DLD1 (cell line): ENCODE results near the gene FAM25A.
"Not testable (repeated sequence)": the region's sequence is repeated elsewhere in the genome, so short reads cannot be mapped to it uniquely, and the experiment has no call there.

Experiments used
- in situ Hi-C: cut with HindIII; loops from 2 replicates; pipeline ENCODE4 v1.10.0; 2017; ENCODE audit warnings: low sequenced_read_pairs

FAM25A gene

GRCh38 chr10:87020056-87020455 is at the start of gene FAM25A:
Gene FAM25A (plus strand): TSS chr10:87020294. CDS start chr10:87020325, 31 bp downstream.
- in situ Hi-C loops, result not testable (repeated sequence)

- in situ Hi-C loops, result no loop called here
Observed at GRCh38 chr10:86970982-86971231, 49.2 kb upstream of the FAM25A start.

DNA sequence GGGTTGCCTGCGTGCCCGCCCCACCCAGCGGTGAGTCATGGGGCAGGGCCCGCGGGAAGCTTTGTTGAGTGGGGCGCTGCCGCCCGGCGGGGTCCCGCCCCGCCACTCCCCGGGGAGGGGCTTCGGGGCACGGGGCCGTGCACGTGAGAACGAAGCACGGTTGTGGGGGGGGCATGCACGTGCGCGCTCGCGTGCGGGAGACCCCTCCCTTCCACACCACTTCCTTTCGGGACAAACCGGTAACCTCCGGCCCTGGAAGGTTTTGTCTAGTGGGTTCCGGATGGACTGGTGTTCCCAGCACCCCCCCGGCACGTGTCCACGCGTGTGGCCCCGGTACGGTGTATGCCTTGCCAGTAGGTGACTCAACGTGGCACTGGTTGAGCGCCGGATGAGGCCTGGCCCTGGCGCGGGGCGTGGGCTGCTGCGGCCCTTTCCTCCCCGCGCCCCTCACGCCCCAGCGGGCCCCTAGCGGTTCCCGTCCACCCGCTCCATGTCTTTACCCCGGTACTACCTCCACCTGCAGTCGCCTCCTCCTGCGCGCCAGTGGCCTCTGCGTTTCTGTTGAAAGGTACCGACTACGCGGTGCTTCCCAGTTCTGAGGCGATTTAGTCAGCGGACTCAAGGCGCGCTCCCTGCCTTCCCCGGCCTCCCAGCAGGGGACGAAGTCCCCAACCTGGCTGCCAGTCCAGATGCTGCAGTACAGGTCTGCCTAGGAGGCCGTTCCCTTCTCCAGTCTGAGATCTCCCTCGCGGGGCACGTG is 48.7 kb upstream of the FAM25A start:
- in situ Hi-C loops, result no loop called here

- in situ Hi-C loops, result no loop called here
Observed at GRCh38 chr10:86972613-86973380, 47.3 kb upstream of the FAM25A start.

DNA sequence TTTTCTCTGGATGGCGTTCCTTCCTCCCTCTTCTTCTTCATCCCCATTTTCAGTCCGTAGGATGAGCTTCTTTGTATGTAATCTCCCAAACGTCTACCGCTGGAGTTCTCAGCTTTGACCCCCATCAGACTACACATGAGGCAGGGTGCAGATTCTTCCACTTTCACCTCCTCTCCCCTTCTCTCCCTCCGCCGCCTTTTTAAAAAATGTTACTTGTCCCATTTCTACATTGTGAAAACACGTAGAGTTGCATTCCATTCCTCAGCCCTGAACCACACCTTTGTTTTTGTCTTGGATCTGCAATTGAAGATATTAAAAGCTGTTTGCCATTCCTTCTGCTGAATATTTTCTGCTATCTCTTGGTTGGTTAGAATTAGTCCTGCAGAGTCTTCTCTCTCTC is 45.6 kb upstream of the FAM25A start:
- in situ Hi-C loops, result no loop called here

GRCh38 chr10:86976362-86977056 is 43.6 kb upstream of the FAM25A start:
- in situ Hi-C loops, result no loop called here

DNA sequence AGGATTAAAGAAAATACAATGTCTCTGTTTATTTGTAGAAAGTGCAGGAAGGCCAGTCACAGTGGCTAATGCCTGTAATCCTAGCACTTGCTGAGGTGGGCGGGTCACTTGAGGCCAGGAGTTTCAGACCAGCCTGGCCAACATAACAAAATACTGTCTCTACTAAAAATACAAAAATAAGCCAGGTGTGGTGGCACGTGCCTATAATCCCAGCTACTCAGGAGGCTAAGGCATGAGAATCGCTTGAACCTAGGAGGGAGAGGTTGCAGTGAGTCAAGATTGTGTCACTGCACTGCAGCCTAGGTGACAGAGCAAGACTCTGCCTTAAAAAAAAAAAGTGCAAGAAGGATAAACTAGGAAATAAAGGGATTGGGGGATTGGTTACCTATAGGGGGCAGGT is 41.6 kb upstream of the FAM25A start:
- in situ Hi-C loops, result not testable (repeated sequence)

DNA sequence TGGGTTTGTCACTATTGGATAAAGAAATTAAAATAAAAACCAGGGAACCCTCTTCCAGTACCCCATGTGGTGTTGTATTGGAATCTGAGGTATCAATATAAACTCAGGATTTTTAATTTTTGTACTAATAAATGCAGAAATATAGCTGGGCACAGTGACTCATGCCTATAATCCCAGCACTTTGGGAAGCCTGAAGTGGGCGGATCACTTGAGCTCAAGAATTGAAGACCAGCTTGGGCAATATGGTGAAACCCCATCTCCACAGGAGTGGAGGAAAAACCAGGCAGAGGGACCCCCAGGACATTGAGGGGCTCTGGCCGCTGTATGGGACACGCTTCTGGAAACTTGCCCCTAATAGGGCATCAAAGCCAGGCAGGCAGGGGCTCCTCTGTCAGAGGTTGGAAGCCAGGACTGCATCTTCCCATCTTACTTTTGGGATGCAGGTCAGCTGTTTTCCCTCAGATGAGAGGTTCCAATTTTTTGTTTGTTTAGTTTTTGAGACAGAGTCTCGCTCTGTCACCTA is 40.7 kb upstream of the FAM25A start:
- in situ Hi-C loops, result no loop called here

DNA sequence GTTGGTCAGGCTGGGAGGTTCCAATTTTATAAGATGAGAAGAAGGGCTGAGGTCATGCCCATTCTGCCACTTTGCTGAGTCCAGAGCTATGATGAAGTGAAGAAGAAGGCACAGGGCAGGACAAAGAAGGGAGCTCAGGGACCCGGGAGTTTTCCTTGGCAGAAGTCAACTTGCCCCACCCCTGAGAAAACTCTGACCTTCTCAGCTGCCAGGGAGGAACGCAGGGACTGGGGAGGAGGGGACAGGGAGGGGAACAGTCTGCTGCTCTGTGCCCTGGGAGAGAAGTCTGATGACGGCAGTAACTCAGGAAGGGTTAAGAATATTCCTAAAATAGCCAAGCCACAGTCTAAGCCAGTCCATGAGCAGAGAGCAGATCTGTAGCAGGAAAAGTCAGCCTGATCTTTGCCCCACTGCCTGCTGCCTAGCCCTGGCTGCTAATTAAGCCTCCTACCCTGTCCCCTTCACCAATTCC is 40.1 kb upstream of the FAM25A start:
- in situ Hi-C loops, result no loop called here

- in situ Hi-C loops, result not testable (repeated sequence)
Observed at GRCh38 chr10:86981020-86981419, 39.1 kb upstream of the FAM25A start.

DNA sequence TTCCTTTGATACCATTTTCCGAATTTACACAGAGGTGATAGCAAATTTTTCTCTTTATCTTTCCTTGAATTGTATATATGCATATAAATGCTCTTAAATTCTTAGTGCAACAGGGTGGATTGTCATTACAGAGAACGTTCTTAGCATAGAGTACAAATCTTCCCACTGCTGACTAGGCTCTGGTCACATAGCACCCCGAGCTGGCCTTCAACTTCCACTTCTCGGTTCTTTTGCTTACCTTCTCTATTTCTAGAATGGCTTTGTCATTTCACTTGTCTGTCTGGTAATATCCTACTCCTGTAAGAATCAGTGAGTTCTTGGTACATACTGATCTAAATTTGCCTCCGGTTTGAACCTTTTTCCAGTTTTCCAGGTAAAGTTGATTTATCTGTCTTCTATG is 38.4 kb upstream of the FAM25A start:
- in situ Hi-C loops, result no loop called here

DNA sequence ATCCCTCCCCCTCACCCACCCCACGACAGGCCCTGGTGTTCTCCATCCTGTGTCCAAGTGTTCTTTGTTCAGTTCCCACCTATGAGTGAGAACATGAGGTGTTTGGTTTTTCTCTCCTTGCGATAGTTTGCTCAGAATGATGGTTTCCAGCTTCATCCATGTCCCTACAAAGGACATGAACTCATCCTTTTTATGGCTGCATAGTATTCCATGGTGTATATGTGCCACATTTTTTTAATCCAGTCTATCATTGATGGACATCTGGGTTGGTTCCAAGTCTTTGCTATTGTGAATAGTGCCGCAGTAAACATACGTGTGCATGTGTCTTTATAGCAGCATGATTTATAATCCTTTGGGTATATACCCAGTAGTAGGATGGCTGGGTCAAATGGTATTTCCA is 35.6 kb upstream of the FAM25A start:
- in situ Hi-C loops, result not testable (repeated sequence)

DNA sequence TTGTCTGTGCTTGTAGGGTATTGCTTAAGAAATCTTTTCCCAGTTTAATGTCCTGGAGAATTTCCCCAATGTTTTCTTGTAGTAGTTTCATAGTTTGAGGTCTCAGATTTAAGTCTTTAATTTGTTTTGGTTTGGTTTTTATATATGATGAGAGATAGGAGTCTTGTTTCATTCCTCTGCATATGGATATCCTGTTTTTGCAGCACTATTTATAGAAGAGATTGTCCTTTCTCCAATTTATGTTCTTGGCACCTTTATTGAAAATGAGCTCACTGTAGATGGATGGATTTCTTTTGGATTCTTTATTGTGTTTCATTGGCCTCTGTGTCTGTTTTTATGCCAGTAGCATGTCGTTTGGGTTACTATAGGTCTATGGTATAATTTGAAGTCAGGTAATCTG is 31.6 kb upstream of the FAM25A start:
- in situ Hi-C loops, result no loop called here

- in situ Hi-C loops, result not testable (repeated sequence)
Observed at GRCh38 chr10:86991362-86991761, 28.7 kb upstream of the FAM25A start.

DNA sequence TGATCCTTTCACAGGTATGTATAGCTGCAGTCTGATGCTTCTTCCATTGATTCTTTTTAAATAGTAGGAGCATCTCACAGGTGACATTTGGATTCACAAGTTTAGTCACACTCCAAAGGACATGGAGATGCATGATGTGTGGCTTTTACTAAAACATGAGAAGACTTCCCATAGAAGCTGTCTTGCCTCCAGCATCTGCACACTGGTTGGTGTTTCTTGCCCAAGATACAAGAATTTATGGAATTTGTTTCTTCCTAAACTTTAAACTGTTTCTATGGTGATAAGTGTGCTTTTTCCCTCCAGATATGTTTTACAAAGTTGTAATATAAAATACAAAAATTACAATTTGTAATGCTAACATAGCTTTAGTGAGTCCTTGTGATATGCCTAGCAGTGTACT is 27.6 kb upstream of the FAM25A start:
- in situ Hi-C loops, result no loop called here

GRCh38 chr10:86992929-86993328 is 27.2 kb upstream of the FAM25A start:
- in situ Hi-C loops, result no loop called here

- in situ Hi-C loops, result not testable (repeated sequence)
Observed at GRCh38 chr10:86999802-87000403, 20.2 kb upstream of the FAM25A start.

- in situ Hi-C loops, result no loop called here
Observed at GRCh38 chr10:87000491-87000890, 19.6 kb upstream of the FAM25A start.

DNA sequence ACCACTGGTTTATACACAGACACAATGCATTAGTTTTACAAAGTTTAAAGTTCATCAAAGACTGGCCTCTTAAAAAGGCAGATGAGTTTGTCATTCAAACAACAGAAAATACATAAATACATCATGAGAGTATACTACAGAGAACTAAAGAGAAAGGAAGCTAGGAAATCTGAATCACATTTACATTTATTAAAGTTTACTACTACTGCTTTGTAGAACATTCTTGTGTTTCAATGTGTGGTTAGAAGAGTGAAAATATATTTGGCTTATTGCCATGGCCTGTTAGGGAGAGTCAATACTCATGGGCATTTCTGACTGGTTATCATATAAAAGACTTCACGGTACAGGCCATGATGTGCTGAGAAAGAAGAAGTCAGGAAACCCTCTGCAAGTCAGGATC is 13.0 kb upstream of the FAM25A start:
- in situ Hi-C loops, result not testable (repeated sequence)

DNA sequence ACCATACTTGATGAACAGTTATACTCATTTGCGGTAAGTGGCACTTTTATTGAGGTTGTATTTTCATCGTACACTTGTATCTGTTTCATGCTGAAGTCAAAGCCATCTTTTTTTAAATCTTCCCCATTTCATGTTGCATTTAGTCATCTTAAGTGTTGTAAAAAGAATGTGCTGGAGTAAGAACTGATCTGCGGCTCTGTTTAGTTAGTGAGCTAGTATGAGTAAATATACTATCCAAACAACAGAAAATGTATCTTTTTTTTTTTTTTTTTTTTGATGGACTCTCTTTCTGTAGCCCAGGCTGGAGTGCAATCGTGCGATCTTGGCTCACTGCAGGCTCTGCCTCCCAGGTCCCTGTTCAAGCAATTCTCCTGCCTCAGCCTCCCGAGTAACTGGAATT is 12.4 kb upstream of the FAM25A start:
- in situ Hi-C loops, result not testable (repeated sequence)

DNA sequence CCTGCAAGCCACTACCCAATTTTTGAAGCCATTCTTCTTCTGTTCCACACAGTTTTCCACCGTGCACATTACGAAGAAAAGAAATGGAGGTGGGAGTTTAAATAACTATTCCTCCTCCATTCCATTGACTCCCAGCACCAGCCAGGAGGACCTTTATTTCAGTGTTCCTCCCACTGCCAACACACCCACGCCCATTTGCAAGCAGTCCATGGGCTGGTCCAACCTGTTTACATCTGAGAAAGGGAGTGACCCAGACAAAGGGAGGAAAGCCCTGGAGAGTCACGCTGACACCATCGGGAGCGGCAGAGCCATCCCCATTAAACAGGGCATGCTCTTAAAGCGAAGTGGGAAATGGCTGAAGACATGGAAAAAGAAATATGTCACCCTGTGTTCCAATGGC is 11.8 kb upstream of the FAM25A start:
- in situ Hi-C loops, result not testable (repeated sequence)
